Cardiac muscle cell (in vitro differentiated cells and primary cell): ENCODE data around the gene SAMD3. TPM values are rescaled to one million over a fixed set of nuclear protein-coding genes. Genes with fewer than 3 reads are reported as not detected.

Source experiments
- DNase-seq, 2 donors: peaks; one replicate each; pipeline versions ENCODE4 v3.0.0 to v3.0.0-alpha.2; 2010 to 2017; ENCODE audit warnings: low read depth in 1 of 2, low spot score in 1 of 2
- H3K27ac ChIP-seq: fragments of 200-600 bp; sonication (generic); 2 replicates; pipeline ENCODE4 v1.5.1; 2016
- H3K27me3 ChIP-seq: fragments of 200-600 bp; sonication (generic); 2 replicates; pipeline ENCODE4 v1.6.0; 2016; ENCODE audit warnings: control low read depth
- H3K36me3 ChIP-seq: fragments of 200-600 bp; sonication (generic); 2 replicates; pipeline ENCODE4 v1.5.1; 2016; ENCODE audit warnings: control low read depth
- H3K4me1 ChIP-seq: fragments of 200-600 bp; sonication (generic); 2 replicates; pipeline ENCODE4 v1.8.1; 2017; ENCODE audit warnings: low read depth, mild to moderate bottlenecking, mixed run types
- H3K4me3 ChIP-seq: fragments of 200-600 bp; sonication (generic); 2 replicates; pipeline ENCODE4 v1.5.1; 2016; ENCODE audit warnings: mild to moderate bottlenecking
- H3K9me3 ChIP-seq: fragments of 200-600 bp; sonication (generic); 2 replicates; pipeline ENCODE4 v1.5.1; 2017; ENCODE audit warnings: low read depth, mild to moderate bottlenecking, control low read depth
- CTCF ChIP-seq: IDR thresholded peaks from 2 replicates; pipeline ENCODE4 v1.5.1; 2012; ENCODE audit warnings: low read depth, mild to moderate bottlenecking, low read length
- polyA plus RNA-seq: library from polyadenylated mRNA; unstranded; fragments of >200 nt; fragmentation: Nextera tagmentation; extraction: Ambion mirVana; gene quantifications from 2 replicates; pipeline ENCODE4 v1.2.1, GENCODE V29; 2016
- total RNA-seq: library from RNA; depleted of rRNA; stranded (reverse); fragments of >200 nt; gene quantifications from 2 replicates; pipeline ENCODE4 v1.2.3, GENCODE V29; 2016

The SAMD3 gene
- total and polyA plus RNA-seq, 2 experiments from 2014 or later, result not detected

- DNase-seq, result peak in 1 of 2 donors; percentile 86
- Histone ChIP-seq H3K36me3 (no peaks in the 10 kb centered on the region), H3K4me3 (no peak overlapping the region), H3K9me3 (no peaks in the 10 kb centered on the region), H3K27ac (no peak overlapping the region), H3K27me3 (no peaks in the 10 kb centered on the region), H3K4me1 (no peaks in the 10 kb centered on the region)
- TF ChIP-seq CTCF, result no peak
Observed at GRCh38 chr6:130167655-130168054, 55.1 kb downstream of the SAMD3 start.

GRCh38 chr6:130164251-130164650, 58.5 kb downstream of the SAMD3 start:
- no peaks in the 10 kb centered on the region for H3K36me3 ChIP-seq
- H3K27ac ChIP-seq, result no peak overlapping the region
- H3K4me3 ChIP-seq, result no peak overlapping the region
- H3K4me1 ChIP-seq, result no peaks in the 10 kb centered on the region
- H3K27me3 ChIP-seq, result no peaks in the 10 kb centered on the region
- no peak for DNase-seq
- no peaks in the 10 kb centered on the region for H3K9me3 ChIP-seq
- no peak for TF ChIP-seq CTCF

- Histone ChIP-seq H3K27ac (no peak overlapping the region), H3K4me3 (no peak overlapping the region), H3K27me3 (no peaks in the 10 kb centered on the region), H3K36me3 (no peaks in the 10 kb centered on the region), H3K4me1 (no peaks in the 10 kb centered on the region), H3K9me3 (no peaks in the 10 kb centered on the region)
- no peak for DNase-seq
- no peak for TF ChIP-seq CTCF
Observed at GRCh38 chr6:130163266-130163665, 59.5 kb downstream of the SAMD3 start.

GRCh38 chr6:130162421-130162820, 60.3 kb downstream of the SAMD3 start:
- Histone ChIP-seq H3K27ac (no peak overlapping the region), H3K4me1 (no peaks in the 10 kb centered on the region), H3K27me3 (no peaks in the 10 kb centered on the region), H3K36me3 (no peaks in the 10 kb centered on the region), H3K4me3 (no peak overlapping the region), H3K9me3 (no peaks in the 10 kb centered on the region)
- DNase-seq, result no peak
- TF ChIP-seq CTCF, result no peak

GRCh38 chr6:130161683-130162404, 60.9 kb downstream of the SAMD3 start:
- Histone ChIP-seq H3K4me3 (no peak overlapping the region), H3K27ac (no peak overlapping the region), H3K27me3 (no peaks in the 10 kb centered on the region), H3K4me1 (no peaks in the 10 kb centered on the region), H3K36me3 (no peaks in the 10 kb centered on the region), H3K9me3 (no peaks in the 10 kb centered on the region)
- peak in 1 of 2 donors; percentile 55 for DNase-seq
- TF ChIP-seq CTCF, result no peak

- DNase-seq, result no peak
- H3K36me3 ChIP-seq, result no peaks in the 10 kb centered on the region
- H3K4me3 ChIP-seq, result no peak overlapping the region
- TF ChIP-seq CTCF, result no peak
- no peak overlapping the region for H3K27ac ChIP-seq
- H3K4me1 ChIP-seq, result no peaks in the 10 kb centered on the region
- no peaks in the 10 kb centered on the region for H3K9me3 ChIP-seq
- no peaks in the 10 kb centered on the region for H3K27me3 ChIP-seq
Observed at GRCh38 chr6:130159956-130160355, 62.8 kb downstream of the SAMD3 start.
